ENCODE results near the gene LEMD1.

Gene LEMD1

DNA sequence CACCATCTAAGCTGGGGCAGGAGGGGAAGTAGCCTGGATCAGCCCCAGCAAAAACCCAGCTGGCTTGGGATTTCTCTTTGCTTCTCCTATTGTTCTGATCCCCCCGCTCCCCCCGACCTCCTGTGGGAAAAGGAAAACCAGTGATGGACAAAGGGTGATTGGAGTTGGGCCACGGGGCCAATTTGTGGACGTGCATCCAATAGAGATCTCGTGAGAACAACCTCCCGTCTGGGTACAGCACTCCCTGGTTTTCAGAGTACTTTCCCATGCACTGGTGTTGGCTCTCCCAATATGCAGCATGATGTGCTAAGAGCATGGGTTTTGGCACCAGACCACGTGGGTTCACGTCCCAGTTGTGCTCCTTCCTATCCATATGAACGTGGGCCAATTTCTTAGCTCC lies 25.0 kb upstream of the LEMD1 start:
- FAIRE-seq: no peak
- TF ChIP-seq, protein P1, sequence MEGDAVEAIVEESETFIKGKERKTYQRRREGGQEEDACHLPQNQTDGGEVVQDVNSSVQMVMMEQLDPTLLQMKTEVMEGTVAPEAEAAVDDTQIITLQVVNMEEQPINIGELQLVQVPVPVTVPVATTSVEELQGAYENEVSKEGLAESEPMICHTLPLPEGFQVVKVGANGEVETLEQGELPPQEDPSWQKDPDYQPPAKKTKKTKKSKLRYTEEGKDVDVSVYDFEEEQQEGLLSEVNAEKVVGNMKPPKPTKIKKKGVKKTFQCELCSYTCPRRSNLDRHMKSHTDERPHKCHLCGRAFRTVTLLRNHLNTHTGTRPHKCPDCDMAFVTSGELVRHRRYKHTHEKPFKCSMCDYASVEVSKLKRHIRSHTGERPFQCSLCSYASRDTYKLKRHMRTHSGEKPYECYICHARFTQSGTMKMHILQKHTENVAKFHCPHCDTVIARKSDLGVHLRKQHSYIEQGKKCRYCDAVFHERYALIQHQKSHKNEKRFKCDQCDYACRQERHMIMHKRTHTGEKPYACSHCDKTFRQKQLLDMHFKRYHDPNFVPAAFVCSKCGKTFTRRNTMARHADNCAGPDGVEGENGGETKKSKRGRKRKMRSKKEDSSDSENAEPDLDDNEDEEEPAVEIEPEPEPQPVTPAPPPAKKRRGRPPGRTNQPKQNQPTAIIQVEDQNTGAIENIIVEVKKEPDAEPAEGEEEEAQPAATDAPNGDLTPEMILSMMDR (IDR thresholded peaks at IDR 0.05; ENCODE audit: insufficient read depth, missing control alignments): no peak
- DNase-seq (ENCODE audit: insufficient read length, low spot score): no peak

DNA sequence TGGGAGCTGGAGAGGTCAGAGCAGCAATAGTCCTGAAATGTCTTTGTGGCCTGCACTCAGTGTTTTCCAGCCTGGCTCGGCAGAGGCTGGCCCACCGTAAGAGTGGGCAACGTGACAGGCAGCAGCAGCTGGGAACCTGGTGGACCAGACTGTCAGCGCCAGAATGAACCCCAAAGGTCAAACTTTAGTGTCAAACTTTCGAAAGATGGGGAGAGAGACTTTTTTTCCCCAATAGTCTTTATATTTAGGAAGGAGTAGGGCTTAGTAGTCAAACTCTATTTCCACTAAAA lies 23.7 kb upstream of the LEMD1 start:
- DNase-seq (ENCODE audit: insufficient read length, low spot score) (no peak), FAIRE-seq (no peak)
- TF ChIP-seq, protein P1 (IDR thresholded peaks at IDR 0.05; ENCODE audit: insufficient read depth, missing control alignments): no peak

DNA sequence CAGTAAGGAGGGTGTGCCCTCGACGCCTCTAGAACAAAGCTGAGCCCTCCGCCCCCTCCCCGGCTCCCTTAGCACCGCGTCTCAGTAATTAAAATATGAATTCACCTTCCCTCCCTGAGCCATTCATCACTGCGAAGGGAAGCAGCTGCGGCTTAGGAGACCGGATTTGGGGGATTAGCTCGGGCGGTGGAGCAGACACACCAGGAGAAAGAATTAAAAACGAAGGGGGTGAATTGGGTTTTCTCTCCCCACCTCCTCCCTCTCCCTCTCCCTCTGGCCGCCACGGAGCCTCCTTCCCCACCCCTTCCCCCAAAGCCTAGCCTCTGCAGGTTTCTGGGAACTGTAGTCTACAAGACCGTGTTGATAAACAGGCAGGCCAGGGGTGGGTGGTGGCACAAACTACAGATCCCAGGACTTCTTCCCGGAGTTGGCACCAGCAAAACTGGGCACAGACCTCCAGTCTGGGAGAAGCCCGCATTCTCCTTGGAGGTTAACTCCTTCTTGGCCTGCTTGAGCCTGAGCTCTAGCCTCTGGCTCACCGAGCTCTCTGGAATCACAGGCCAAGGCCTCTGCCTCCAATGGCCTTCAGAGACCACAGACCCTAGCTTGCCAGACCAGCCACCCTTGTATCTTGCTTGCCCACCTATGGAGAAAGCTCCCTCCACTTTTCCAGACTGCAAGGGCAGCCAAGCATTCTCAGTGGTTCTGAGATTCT lies 23.2 kb upstream of the LEMD1 start:
- peak; percentile 98 for DNase-seq (ENCODE audit: insufficient read length, low spot score)
- peak; percentile 88 for FAIRE-seq
- TF ChIP-seq, protein P1 (IDR thresholded peaks at IDR 0.05; ENCODE audit: insufficient read depth, missing control alignments): no peak

DNA sequence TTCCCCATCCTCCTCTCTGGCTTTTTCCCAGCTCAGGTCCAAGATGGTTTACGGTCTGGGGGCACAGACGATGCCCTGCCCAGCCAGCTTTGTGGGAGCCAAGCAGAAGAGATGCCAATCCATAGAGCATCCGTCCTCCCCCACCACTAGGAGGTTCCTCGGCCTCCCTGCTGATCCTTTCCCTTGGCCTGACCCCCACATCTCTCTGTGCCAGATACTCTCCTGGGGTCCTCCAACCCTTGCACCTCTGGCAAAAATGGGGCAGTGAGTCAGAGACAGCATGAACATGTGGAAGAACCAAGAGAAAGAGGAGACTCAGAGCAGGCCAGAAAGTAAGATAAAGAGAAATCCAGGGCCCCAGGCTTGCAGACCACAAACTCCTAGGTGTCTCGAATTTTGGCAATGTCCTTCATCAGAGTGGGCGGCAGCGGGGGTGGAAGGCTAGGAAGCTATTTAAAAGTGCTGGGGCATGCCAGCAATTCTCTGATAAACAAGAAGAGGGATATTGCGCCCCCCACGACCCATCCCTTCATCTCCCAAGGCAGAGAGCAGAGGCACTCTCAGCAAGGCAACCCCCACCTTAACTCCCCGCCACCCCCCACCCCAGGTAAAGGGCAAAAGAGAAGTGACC lies 22.6 kb upstream of the LEMD1 start:
- TF ChIP-seq, protein P1 (IDR thresholded peaks at IDR 0.05; ENCODE audit: insufficient read depth, missing control alignments): no peak
- FAIRE-seq (no peak), DNase-seq (ENCODE audit: insufficient read length, low spot score) (no peak)

DNA sequence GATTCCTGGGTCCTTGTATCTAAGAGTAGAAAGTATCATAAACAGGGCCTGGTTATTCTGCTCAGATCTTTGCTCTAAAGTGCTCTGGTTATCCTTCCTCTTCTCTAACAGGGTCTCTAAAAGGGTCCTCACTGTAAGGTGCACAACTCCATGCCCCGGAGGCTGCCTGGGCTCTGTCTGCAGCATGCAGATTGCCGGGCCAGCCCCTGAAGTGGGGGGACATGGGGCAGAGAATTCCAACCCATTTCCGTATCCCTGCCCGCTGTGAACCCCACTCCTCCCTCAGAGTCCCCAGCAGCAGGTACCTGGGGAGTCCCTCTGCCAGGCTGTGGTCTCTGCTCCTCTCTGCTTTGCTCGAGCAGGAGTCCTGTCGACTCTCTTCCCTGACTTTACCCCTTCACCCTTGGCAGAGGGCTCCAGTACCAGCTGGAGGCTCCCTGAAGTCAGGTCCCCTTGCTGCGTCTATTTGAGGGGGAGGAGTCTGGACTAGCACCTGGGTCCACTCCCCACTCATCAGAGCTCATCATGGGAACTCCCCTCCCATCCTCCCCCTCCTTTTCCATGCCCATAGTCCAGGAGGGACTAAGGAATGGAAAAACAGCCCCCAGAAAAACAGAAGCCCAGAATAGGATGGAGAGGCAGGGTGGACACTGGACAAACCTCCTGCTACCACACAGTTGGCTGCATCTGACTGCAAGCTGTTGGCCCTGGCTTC lies 21.9 kb upstream of the LEMD1 start:
- TF ChIP-seq, protein P1 (IDR thresholded peaks at IDR 0.05; ENCODE audit: insufficient read depth, missing control alignments): no peak
- no peak for DNase-seq (ENCODE audit: insufficient read length, low spot score)
- FAIRE-seq: no peak

DNA sequence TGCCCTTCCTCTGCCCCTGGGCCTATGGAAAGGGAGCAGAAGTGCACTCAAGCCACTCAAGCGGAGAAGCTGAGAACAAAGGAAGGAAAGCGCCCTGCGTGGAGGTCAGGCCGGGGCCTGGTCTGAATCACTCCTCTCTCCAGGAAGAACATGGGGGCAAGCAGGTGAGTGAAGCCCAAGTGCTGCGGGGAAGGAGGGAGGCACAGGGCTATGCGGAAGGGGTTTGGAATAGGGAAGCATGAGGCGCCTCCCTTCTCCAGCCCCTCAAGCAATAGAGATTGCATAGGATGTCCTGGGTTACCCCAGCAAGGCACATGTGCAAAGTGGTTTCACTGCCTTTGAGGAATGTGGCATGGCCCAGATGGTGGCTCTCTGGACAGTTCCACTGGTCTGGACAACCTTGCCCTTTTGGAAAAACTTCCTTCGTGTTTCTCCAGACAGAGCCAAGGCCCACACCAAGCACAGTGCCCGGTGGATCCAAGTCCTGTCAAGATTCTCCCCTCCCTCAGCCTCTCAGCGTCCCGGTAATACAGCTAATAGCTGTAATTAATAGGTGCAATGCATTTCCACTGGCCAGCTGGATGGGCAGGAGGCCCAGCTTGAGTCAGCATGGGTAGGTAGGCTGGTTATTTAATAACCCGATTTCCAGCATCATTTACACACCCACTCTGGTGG lies 20.3 kb upstream of the LEMD1 start:
- TF ChIP-seq, protein P1 (IDR thresholded peaks at IDR 0.05; ENCODE audit: insufficient read depth, missing control alignments): no peak
- DNase-seq (ENCODE audit: insufficient read length, low spot score) (no peak), FAIRE-seq (no peak)

Measured in D721Med (cell line).